GM21423 (cell line): ENCODE results near the gene SHISA7.
"Not testable (repeated sequence)": the region's sequence is repeated elsewhere in the genome, so short reads cannot be mapped to it uniquely, and the experiment has no call there.

Source experiments
- ATAC-seq: cut with Tn5 transposase; IDR thresholded peaks from one replicate; pipeline ENCODE4 v1.9.1; 2021; ENCODE audit warnings: mild to moderate bottlenecking, moderate library complexity; ENCODE audit not compliant: unreplicated experiment

SHISA7 gene

GRCh38 chr19:55423225-55424005 is 19.7 kb downstream of the SHISA7 start:
- ATAC-seq = no peak

GRCh38 chr19:55421281-55421680 is 21.8 kb downstream of the SHISA7 start:
- ATAC-seq = not testable (repeated sequence)

- no peak for ATAC-seq
These were observed 23.4 kb downstream of the SHISA7 start for GRCh38 chr19:55419624-55420236.

- ATAC-seq = no peak
These were observed 24.0 kb downstream of the SHISA7 start for GRCh38 chr19:55419103-55419502.

GRCh38 chr19:55418185-55418584 is 24.9 kb downstream of the SHISA7 start:
- no peak for ATAC-seq

DNA sequence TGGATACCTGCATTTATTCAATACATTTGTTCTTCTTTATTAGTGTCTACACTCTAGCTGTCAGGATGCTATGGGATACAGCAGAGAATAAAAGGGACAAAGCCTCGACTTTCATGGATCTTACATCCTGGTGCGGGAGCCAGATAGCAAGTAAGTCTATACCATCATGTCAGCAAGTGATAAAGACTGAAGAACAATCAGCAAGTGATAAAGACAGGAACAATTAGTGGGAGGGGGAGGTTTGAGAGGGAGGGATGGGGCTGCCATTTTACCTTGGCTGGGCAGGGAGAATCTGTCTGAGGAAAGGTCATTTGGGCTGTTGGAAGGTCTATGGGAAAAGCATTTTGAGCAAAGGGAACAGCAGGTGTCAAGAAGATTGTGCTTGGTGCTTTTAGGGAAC is 32.9 kb downstream of the SHISA7 start:
- ATAC-seq = no peak

- not testable (repeated sequence) for ATAC-seq
These were observed 33.9 kb downstream of the SHISA7 start for GRCh38 chr19:55409179-55409578.

- ATAC-seq = no peak
These were observed 34.6 kb downstream of the SHISA7 start for GRCh38 chr19:55408533-55408872.

GRCh38 chr19:55407800-55408532 is 35.1 kb downstream of the SHISA7 start:
- ATAC-seq = peak; percentile 78

GRCh38 chr19:55407550-55407799 is 35.6 kb downstream of the SHISA7 start, which contains the start of gene UBE2S:
UBE2S (minus strand) TSS chr19:55407788; CDS start chr19:55407589, 199 bp downstream.
- ATAC-seq = peak; percentile 16

DNA sequence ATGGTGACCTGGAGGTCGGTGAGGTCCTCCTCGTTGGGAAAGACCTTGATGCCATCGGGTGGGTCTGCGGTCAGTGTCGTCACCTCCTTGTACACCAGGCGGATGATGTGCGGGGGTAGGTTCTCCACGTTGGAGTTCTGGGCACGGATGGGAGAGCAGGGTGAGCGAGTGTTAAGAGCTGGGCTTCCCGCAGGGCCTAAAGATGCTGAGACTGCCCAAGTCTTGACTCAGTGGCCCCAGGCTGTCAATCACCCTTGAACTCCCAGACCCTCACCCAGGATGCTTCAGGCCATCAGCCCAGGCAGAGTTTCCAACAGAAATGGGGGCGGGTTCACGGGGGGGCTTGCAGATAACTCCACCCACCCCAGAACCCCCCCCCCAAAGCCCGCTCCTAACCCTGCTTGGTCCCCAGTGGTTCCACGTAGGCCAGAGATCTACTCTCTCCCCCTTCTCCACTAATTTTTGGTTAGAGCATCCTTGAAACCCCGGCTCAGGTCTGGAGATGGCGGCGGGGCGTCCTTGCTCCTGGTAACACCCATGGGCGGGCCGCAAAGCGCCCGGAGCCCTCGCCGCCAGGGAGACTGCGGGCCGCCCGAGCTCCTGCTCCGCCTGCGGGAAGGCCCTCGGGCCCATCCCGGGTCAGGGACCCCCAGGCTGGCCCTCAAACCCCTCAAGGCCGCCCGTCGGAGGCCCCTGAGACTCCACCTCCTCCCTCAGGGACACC is 36.1 kb downstream of the SHISA7 start:
- ATAC-seq = no peak

DNA sequence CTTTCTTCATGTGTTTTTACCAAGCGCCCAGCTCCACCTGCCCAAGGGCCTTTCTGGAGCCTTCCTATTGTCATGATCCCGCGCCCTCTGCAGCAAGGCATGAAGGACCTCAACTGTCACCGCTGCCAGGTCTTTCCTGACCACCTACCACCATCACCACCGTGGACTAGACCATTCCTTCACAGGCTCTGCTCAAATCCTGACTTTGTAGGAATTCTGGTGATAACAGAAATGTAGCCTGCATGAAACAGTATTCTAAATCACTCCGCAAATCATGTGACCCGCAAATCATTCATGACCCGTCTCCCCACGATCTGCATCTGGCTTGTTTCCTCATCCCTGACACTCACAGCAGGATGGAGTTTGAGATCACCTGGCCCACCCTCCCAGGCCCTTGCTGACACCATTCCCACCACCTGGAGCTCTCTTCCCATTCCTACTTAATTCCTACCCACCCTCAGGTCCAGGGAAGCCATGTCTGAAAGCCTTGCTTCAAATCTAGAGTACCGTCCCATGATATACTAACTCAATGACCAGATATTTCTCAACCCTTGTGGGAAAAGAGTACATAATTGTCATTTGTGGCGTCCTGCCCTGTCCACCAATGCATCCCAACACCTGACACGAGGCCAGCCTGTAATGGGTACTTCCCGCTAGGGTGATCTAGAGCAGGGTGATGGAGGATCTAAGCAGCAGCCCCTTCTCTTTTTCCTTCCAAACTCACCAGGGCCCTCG is 36.8 kb downstream of the SHISA7 start:
- ATAC-seq = no peak

DNA sequence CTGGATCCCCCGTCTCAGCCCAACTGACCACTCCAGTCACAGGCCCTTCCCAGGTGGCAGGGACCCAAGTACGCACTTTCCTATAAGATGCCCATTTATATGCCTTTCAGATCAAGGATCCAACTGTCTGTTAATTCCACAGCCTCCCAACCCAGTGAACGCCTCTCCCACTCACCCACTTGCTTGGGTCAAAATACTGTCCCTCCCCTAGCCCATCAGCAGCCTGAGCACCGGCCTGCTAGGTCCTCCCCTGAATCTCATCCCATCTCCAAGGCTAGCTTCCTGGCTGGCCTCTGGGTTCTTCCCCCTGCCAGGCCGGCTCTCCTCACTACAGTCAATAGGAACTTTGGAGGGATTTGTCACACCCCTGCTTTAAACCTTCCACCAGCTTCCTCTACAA is 37.5 kb downstream of the SHISA7 start:
- no peak for ATAC-seq

DNA sequence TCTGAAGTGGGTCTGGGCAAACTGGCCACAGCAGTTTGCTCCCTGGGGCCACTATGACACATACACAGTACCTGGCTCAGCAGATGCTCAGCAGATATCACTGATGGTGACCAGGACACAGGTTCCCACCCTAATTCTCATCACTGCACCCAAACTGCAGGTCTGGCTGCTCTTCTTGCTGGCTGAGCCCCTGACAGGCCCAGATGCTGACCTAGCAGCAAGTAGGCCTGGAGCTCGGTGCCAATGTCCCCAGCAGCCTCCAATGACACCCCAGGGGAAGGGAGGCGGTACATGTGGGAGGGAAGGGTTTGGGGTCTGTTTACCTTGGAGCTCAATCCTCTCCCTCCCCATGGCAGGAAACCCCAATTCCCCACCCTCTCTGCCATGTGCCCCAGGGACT is 40.6 kb downstream of the SHISA7 start:
- ATAC-seq = no peak

DNA sequence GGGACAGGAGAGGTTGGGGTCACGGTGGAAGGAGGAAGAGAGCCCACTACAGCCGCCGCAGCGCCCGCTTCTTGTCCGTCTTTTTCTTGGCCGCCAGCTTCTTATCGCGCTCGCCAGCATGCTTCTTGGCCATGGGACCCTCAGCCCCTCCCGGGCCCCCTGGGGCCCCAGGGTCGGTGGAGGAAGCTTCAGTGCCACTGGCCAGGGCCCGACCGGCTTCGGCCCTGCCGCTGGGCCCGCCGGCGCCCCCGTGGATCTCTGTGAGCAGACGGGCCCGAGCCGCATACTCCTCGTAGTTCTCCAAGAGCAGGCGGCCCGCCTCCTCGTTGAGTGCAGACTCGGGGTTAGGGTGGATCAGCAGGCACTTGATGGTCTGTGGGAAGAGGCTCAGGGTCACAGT is 41.7 kb downstream of the SHISA7 start:
- ATAC-seq = not testable (repeated sequence)

DNA sequence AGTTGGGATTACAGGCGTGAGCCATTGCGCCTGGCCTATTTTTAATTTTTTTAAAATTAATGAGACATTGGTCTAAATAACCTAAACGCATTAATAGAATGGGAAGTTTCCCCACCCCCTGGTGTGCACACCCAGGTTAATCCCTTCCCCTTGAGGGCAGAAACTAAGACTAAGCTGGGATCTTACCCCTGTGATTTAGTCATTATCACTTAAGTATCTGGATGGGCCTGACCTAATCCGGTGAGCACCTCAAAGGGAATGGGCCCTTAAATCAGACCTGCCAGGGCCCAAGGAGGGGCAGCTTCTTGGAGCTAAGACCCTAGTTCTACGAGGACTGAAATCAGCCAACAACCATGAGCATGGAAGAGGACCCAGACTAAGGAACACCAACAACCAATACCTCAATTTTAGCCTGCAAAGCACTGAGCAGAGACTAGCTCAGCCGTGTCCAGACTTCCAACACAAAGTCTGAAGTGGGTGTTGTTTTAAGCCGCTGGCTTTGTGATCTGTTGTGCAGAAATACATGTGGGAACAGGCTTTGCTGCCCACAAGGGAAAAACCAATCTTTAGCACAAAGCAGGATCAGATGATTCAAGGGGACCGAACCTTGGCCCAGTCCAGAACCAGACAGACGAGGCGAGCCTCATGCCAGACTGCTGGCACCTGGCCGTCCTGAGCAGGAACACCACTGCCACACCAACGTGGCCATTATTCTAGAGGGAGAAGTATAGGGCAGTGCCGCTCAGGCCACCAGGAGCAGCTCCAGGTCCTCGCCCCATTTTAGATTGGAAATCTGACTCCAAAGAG is 42.6 kb downstream of the SHISA7 start:
- ATAC-seq = no peak

- ATAC-seq = no peak
These were observed 44.7 kb downstream of the SHISA7 start for GRCh38 chr19:55398200-55398925.

- ATAC-seq = no peak
These were observed 50.0 kb downstream of the SHISA7 start for GRCh38 chr19:55392820-55393761.
